Right atrium auricular region (tissue), 2 donors: ENCODE data around the gene UBTF. TPM values are rescaled to one million over a fixed set of nuclear protein-coding genes. Genes with fewer than 3 reads are reported as not detected.

ENCODE experiments used
- DNase-seq: peaks from one replicate; pipeline ENCODE4 v3.0.0-alpha.2; 2019; ENCODE audit warnings: low spot score
- H3K27ac ChIP-seq, 2 donors: fragments of 200-600 bp; sonication (generic); 1 replicate in 1 of 2; 2 replicates in 1 of 2; pipeline ENCODE4 v1.5.1; 2016 to 2019
- H3K27me3 ChIP-seq, 2 donors: fragments of 200-600 bp; sonication (generic); one replicate each; pipeline versions ENCODE4 v1.5.1 to v1.6.0; 2017 to 2019
- H3K36me3 ChIP-seq: fragments of 200-600 bp; sonication (generic); one replicate; pipeline ENCODE4 v1.5.1; 2016
- H3K4me1 ChIP-seq, 2 donors: fragments of 200-600 bp; sonication (generic); one replicate each; pipeline versions ENCODE4 v1.5.1 to v1.6.0; 2017 to 2019
- H3K4me3 ChIP-seq, 2 donors: fragments of 200-600 bp; sonication (generic); 1 replicate in 1 of 2; 2 replicates in 1 of 2; pipeline ENCODE4 v1.5.1; 2017 to 2019; ENCODE audit warnings: mild to moderate bottlenecking in 1 of 2, moderate library complexity in 1 of 2
- H3K9me3 ChIP-seq, 2 donors: fragments of 200-600 bp; sonication (generic); one replicate each; pipeline ENCODE4 v1.5.1; 2019
- CTCF ChIP-seq, 2 donors: fragments of 200-600 bp; sonication (generic); IDR thresholded peaks; one replicate each; pipeline ENCODE4 v1.5.1; 2019; ENCODE audit warnings: antibody characterized with exemption in 2 of 2
- total RNA-seq, 2 donors: library from RNA; depleted of rRNA; stranded (reverse); fragments of >200 nt; gene quantifications; one replicate each; pipeline ENCODE4 v1.1.0, GENCODE V29; 2016

Gene UBTF
- total RNA-seq, 2 donors from 2014 or later, result 39.3 to 42.3 TPM

GRCh38 chr17:44263345-44263902, 43.9 kb upstream of the UBTF start:
- H3K36me3 ChIP-seq, result no peaks in the 10 kb centered on the region
- no peaks in the 10 kb centered on the region for H3K4me1 ChIP-seq
- no peaks in the 10 kb centered on the region for H3K27me3 ChIP-seq
- no peak overlapping the region for H3K27ac ChIP-seq
- no peak overlapping the region for H3K4me3 ChIP-seq
- no peaks in the 10 kb centered on the region for H3K9me3 ChIP-seq
- no peak for TF ChIP-seq CTCF (IDR thresholded peaks at IDR 0.05)
- DNase-seq, result no peak

GRCh38 chr17:44262654-44263225, 43.3 kb upstream of the UBTF start:
- Histone ChIP-seq H3K9me3 (no peaks in the 10 kb centered on the region), H3K4me3 (no peak overlapping the region), H3K4me1 (no peaks in the 10 kb centered on the region), H3K27me3 (no peaks in the 10 kb centered on the region), H3K36me3 (no peaks in the 10 kb centered on the region), H3K27ac (no peak overlapping the region)
- DNase-seq, result no peak
- no peak for TF ChIP-seq CTCF (IDR thresholded peaks at IDR 0.05)

GRCh38 chr17:44260296-44260695, 40.8 kb upstream of the UBTF start:
- Histone ChIP-seq H3K9me3 (no peaks in the 10 kb centered on the region), H3K27ac (no peak overlapping the region), H3K4me3 (no peak overlapping the region), H3K36me3 (no peaks in the 10 kb centered on the region), H3K27me3 (no peaks in the 10 kb centered on the region), H3K4me1 (no peaks in the 10 kb centered on the region)
- no peak for DNase-seq
- no peak for TF ChIP-seq CTCF (IDR thresholded peaks at IDR 0.05)

GRCh38 chr17:44258811-44259351, 39.4 kb upstream of the UBTF start:
- no peak overlapping the region for H3K27ac ChIP-seq
- DNase-seq, result no peak
- no peak for TF ChIP-seq CTCF (IDR thresholded peaks at IDR 0.05)
- H3K4me1 ChIP-seq, result no peaks in the 10 kb centered on the region
- no peaks in the 10 kb centered on the region for H3K36me3 ChIP-seq
- no peaks in the 10 kb centered on the region for H3K9me3 ChIP-seq
- no peak overlapping the region for H3K4me3 ChIP-seq
- no peaks in the 10 kb centered on the region for H3K27me3 ChIP-seq

- Histone ChIP-seq H3K27ac (no peak overlapping the region), H3K4me3 (no peak overlapping the region)
Measured at GRCh38 chr17:44257815-44258760, 38.6 kb upstream of the UBTF start.

More at GRCh38 chr17:44257815-44258760, 38.6 kb upstream of the UBTF start:
- H3K9me3 ChIP-seq, result no peaks in the 10 kb centered on the region
- no peaks in the 10 kb centered on the region for H3K27me3 ChIP-seq
- TF ChIP-seq CTCF (IDR thresholded peaks at IDR 0.05), result no peak
- no peak for DNase-seq
- H3K36me3 ChIP-seq, result no peaks in the 10 kb centered on the region
- no peaks in the 10 kb centered on the region for H3K4me1 ChIP-seq
